Thoracic aorta (tissue), 2 donors: ENCODE results near the gene ZNF407. TPM values are rescaled to one million over a fixed set of nuclear protein-coding genes. Genes with fewer than 3 reads are reported as not detected.

Experiments
- ATAC-seq: fragments of 150-250 bp; one replicate; pipeline ENCODE4 v1.8.0; 2017; ENCODE audit warnings: low read depth; ENCODE audit not compliant: insufficient number of reproducible peaks, low FRiP score
- DNase-seq: peaks from one replicate; pipeline ENCODE4 v3.0.0-alpha.2; 2020; ENCODE audit warnings: low spot score
- H3K27ac ChIP-seq, 2 donors: fragments of 200-600 bp; sonication (generic); 1 replicate in 1 of 2; 2 replicates in 1 of 2; pipeline ENCODE4 v1.5.1; 2016; ENCODE audit warnings: mild to moderate bottlenecking in 2 of 2, moderate library complexity in 2 of 2
- H3K27me3 ChIP-seq: fragments of 200-600 bp; sonication (generic); replicated peaks from 2 replicates; pipeline ENCODE4 v1.6.0; 2016; ENCODE audit warnings: mild to moderate bottlenecking; ENCODE audit not compliant: insufficient read depth
- H3K36me3 ChIP-seq: fragments of 200-600 bp; sonication (generic); one replicate; pipeline ENCODE4 v1.5.1; 2016
- H3K4me1 ChIP-seq, 2 donors: fragments of 200-600 bp; sonication (generic); 1 replicate in 1 of 2; 2 replicates in 1 of 2; pipeline versions ENCODE4 v1.5.1 to v1.6.0; 2016; ENCODE audit warnings: low read depth in 2 of 2, mild to moderate bottlenecking in 1 of 2; ENCODE audit not compliant: control insufficient read depth in 1 of 2
- H3K4me3 ChIP-seq: fragments of 200-600 bp; sonication (generic); 2 replicates; pipeline ENCODE4 v1.5.1; 2016; ENCODE audit warnings: mild to moderate bottlenecking
- H3K9me3 ChIP-seq: fragments of 200-600 bp; sonication (generic); 2 replicates; pipeline ENCODE4 v1.5.1; 2016
- CTCF ChIP-seq: fragments of 200-600 bp; sonication (generic); IDR thresholded peaks from one replicate; pipeline ENCODE4 v1.5.1; 2019; ENCODE audit warnings: antibody characterized with exemption
- total RNA-seq, 2 donors: library from RNA; depleted of rRNA; stranded (reverse); fragments of >200 nt; gene quantifications; one replicate each; pipeline versions ENCODE4 v1.1.0 to v1.2.3, GENCODE V29; 2016

The ZNF407 gene
- total RNA-seq, 2 donors from 2014 or later = 18.7 to 26.7 TPM

DNA sequence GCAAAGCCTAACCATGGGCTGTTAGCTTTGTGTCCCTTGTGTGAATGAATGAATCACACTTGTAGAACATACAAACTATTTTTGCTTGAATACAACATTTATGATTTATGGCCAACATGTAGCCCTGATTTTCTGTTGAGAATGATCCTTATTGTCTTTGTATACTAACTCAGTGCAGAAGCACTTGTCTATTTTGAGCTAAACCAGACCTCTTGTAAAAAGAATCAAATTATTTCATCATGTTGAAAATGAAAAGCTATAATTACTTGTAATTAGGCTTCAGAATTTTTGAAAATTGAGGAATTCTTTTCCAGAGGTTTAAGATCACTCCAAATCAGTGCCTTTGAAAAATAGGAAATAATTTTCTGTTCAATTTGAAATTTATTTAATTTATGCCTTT lies 85.9 kb downstream of the ZNF407 start:
- TF ChIP-seq CTCF = no peak
- Histone ChIP-seq H3K4me1 (no peaks in the 10 kb centered on the region), H3K36me3 (peaks cover 4% of the 10 kb centered on the region), H3K4me3 (no peak overlapping the region), H3K27ac (no peak overlapping the region), H3K9me3 (no peaks in the 10 kb centered on the region), H3K27me3 (no peaks in the 10 kb centered on the region)
- ATAC-seq = no peak
- DNase-seq = no peak

GRCh38 chr18:74689251-74689650 lies 91.6 kb downstream of the ZNF407 start:
- DNase-seq (no peak), ATAC-seq (no peak)
- Histone ChIP-seq H3K9me3 (no peaks in the 10 kb centered on the region), H3K4me3 (no peak overlapping the region), H3K4me1 (no peaks in the 10 kb centered on the region), H3K36me3 (peaks cover 3% of the 10 kb centered on the region), H3K27me3 (no peaks in the 10 kb centered on the region), H3K27ac (no peak overlapping the region)
- TF ChIP-seq CTCF = no peak

- no peak for ATAC-seq
- no peak for TF ChIP-seq CTCF
Observed at GRCh38 chr18:74692367-74693013, 94.8 kb downstream of the ZNF407 start.

GRCh38 chr18:74694436-74694835 lies 96.8 kb downstream of the ZNF407 start:
- DNase-seq (no peak), ATAC-seq (no peak)
- Histone ChIP-seq H3K27me3 (no peaks in the 10 kb centered on the region), H3K4me1 (no peaks in the 10 kb centered on the region), H3K27ac (no peak overlapping the region), H3K9me3 (no peaks in the 10 kb centered on the region), H3K36me3 (no peaks in the 10 kb centered on the region), H3K4me3 (no peak overlapping the region)
- TF ChIP-seq CTCF = no peak

More at GRCh38 chr18:74692367-74693013, 94.8 kb downstream of the ZNF407 start:
- no peak for DNase-seq
- Histone ChIP-seq H3K4me3 (no peak overlapping the region), H3K36me3 (no peaks in the 10 kb centered on the region), H3K9me3 (no peaks in the 10 kb centered on the region), H3K27ac (no peak overlapping the region), H3K4me1 (no peaks in the 10 kb centered on the region), H3K27me3 (no peaks in the 10 kb centered on the region)

DNA sequence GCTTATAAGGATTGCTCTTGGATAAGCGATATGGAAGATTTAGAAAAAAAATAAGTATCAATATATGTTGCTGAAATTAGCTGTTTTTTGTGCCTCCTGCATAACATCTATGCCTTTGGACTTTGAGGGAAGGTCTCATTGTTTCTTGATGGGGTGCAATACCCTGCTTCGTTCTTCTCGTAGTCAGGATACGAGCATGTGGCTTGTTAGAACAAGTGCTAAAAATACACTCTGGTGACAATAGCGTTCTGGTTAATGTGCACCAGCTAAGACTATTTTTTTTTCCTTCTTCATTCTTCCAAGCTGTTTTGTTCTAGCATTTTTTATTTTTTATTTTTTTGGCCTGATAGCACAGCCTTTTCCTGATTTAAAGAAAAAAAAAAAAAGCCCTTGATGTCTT lies 97.5 kb downstream of the ZNF407 start:
- H3K27me3 ChIP-seq = no peaks in the 10 kb centered on the region
- H3K27ac ChIP-seq = no peak overlapping the region
- no peak overlapping the region for H3K4me3 ChIP-seq
- no peaks in the 10 kb centered on the region for H3K4me1 ChIP-seq
- no peak for TF ChIP-seq CTCF
- no peak for DNase-seq
- no peaks in the 10 kb centered on the region for H3K36me3 ChIP-seq
- no peak for ATAC-seq
- no peaks in the 10 kb centered on the region for H3K9me3 ChIP-seq
